Measurements from ENCODE around the gene CEACAM4.
"Not testable (repeated sequence)": the region's sequence is repeated elsewhere in the genome, so short reads cannot be mapped to it uniquely, and the experiment has no call there.

The CEACAM4 gene

DNA sequence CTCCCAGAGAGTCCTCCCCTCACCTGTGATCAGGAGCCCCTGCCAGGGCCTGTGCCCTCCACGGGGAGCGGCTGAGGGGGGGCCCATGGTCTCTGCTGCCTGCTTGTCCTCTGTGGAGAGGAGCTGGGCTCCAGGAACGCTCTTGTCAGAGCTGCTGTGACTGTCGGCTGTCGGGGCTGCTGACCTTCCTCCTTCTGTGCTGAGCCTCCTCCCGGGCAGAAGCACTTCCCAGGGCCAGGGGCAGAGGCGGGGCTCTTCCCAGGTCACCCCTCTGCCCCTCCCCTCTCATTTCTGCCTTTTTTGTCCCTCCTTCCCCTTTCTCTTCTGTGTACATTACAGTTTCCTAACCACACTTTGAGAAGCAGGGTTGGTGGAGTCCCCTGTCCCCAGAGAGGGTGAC, at the start of gene CEACAM4:
Gene CEACAM4, minus strand, starts transcription at position 198 of the 400 bp plus-strand sequence. Its CDS starts 111 bp downstream, at position 87.
- no peak for DNase-seq

DNA sequence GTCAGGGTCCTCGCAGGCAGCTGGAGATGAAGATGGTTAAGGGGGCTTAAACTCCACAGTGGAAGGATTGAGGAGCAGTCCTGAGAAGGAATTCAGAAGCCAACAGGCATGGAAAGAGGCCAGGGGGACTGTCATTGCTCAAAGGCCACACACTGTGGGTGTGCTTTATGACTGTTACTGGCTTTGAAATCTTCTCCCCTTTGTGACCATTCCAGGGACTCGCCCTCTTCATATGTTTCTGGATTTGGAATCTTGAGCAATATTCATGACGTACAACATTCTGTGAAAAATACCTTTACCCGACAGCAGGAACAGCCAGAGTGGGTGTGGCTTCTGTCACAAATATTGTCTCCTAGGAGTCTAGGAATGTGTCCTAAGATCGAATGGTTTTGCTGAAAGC, 44.6 kb upstream of the CEACAM4 start:
- DNase-seq: no peak

DNA sequence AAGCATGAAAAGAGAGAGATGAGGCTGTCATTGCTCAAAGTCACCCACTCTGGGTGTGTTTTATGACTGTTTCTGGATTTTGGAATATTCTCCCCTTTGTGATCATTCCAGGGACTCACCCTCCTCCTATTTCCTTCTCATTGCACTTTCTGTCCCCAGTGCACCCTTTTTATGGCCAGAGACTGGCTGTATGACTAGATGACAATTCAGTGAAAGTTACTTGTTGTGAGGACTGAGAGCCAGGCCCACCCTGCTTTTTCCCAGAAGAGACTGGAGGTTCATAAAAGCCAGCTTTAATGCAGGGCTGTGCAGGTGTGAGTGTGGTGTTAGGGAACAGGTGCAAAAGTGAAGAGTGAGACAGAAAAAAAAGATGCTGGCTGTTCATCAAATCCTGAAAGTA, 43.9 kb upstream of the CEACAM4 start:
- no peak for DNase-seq

DNA sequence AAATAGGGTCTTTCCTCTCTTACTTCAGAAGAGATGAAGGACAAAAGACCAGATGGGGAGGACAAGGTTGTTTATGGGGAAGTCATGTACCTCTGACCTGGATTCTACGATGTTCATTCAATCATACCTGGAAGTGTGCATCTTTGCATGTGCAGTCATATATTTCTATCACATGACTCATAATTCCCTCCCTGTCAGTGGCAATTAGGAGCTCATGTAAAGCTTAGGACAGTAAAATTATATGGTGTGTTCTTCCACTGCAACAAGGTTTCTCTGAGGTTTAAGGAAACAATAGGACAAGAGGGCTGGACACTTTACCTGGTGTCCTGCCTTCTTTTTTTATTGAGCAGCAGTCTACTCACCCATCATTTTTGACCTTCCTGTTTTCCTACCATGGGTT, 41.4 kb upstream of the CEACAM4 start:
- no peak for DNase-seq

DNA sequence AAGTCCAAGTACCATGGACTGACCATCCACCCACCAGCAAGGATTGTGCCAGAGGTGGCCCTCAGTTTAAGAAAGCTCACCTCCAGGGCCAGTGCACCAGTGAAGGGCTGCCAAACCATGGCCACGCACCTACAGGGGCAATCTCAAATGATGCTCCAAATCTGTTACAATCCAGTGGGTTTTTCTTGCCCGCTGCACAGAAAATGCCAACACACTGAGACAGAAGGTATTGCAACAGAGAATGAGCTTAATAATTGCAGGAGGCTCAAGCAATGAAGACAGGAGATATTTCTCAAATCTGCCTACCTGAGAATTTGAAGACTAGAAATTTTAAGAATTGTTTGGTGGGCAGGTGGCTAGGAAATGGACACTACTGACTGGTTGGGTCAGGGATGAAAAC, 39.2 kb upstream of the CEACAM4 start:
- DNase-seq: no peak

DNA sequence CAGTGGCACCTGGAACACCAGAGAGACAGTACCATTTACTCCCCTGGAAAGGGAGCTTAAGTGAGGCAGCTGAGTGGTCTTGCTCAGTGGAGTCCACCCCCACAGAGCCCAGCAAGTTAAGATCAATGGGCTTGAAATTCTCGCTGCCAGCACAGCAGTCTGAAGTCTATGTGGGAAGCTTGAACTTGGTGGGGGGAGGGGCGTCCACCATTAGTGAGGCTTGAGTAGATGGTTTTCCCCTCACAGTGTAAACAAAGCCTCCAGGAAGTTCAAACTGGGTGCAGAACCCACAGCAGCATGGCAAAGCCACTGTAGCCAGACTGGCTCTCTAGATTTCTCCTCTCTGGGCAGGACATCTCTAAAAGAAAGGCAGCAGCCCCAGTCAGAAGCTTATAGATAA, 30.3 kb upstream of the CEACAM4 start:
- no peak for DNase-seq

DNA sequence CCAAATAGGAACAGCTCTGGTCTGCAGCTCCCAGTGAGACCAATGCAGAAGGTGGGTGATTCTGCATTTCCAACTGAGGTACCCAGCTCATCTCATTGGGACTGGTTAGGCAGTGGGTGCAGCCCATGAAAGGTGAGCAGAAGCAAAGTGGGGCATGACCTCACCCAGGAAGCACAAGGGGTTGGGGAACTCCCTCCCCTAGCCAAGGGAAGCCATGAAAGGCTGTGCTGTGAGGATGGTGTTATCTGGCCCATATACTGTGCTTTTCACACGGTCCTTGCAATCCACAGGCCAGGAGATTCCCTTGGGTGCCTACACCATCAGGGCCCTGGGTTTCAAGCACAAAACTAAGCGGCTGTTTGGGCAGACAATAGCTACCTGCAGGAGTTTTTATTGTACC, 29.9 kb upstream of the CEACAM4 start:
- not testable (repeated sequence) for DNase-seq

DNA sequence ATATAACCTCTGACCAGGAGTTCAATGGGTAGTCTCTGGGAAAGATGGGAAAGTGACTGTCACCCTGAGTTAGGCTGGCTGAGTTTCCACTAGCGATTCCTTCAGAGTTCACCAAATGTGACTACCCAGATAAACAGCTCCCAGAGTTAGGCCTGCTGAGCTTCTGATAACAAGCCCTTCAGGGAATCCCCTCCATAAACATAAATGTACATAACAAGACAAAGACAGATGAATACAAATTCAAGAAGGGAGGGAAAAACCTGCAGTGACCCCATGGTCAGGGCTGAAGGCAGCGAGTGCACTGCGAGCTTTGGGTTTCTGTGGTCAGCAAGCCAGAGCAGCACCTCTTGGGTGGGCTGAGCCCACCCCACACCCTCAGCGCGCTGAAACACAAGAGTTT, 25.4 kb upstream of the CEACAM4 start:
- DNase-seq: no peak

DNA sequence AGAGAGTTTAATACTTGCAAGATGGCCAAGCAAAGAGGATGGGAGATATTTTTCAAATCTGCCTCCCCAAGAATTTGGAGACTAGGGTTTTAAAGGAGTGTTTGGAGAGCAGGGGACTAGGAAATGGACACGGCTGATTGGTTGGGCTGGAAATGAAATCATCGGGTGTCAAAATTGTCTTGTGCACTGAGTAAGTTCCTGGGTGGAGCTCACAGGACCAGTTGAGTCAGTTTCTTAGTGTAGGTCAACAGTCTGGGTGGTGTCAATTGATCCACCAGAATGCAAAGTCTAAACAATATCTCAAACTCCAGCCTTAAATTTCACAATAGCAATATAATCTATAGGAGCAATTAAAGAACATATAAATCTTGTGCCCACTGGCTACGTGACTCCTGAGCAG, 23.0 kb upstream of the CEACAM4 start:
- no peak for DNase-seq

DNA sequence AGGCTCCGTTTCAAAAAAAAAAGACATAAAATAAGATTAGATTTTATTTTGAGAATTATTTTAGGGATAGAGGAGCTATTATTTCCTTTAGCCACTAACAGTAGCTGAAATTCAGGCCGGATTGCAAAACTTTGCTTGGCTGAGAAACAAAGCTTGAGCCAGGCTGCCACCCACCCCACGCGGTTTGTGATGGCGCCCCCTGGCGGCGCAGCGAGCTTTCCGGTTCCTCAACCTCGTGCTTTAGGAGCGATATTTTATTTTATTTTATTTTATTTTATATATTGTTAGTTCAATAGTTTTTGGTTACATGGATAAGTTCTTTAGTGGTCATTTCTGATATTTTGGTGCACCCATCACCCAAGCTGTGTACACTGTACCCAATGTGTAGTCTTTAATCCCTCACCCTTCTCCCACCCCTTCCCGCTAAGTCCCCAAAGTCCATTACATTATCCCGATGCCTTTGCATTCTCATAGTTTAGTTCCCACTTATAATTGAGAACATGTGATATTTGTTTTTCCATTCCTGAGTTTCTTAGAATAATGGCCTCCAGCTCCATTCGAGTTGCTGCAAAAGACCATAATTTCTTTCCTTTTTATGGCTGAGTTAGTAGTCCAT, 19.8 kb upstream of the CEACAM4 start:
- peak; percentile 44 for DNase-seq

DNA sequence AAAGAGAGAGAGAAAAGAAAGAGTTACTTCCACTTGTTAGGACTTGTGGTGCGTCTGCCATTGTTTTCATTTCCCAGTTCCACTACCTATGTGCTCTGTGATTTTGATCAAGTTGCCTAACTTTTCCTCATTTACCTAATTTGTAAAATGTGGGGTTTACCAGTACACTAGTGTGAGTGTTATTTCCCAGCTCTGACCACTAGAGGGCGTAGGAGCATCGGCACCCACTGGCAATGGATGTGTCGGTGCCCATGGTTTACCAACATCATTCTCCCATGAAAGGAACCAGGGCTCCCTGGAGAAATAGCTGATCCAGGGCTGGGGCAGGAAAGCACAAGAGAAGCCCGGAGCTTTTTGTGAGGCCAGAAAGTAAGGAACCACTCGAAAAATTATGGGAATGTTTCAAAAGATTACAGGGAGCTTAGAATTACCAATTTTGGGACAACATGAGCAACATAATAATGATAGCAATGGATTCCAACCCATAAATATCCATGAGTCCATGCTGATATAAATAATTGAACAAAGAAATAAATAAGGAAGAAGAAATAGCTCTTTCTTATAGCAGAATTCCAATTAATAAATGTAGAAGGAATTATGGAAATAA, 15.1 kb upstream of the CEACAM4 start:
- peak; percentile 73 for DNase-seq

DNA sequence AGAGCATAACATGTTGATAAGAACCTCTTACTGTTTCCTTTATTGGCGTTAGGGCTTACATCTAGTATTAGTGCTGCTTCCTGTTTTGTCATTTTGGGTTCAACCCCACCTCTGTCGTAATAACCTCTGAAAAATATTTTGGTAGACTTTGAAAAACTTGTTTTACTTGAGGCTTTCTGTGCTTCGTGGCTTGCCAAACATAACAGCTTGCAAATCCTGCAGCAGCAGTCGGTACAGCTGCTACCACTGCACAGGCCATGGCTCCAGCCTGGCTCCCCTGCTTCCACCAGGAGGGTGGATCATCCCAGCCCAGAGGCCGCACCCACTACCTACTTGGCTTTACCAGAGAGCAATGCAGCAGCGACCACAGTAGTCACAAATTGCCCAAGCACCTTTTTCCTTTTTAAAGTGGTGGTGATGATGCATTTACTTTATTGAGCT, 11.8 kb upstream of the CEACAM4 start:
- no peak for DNase-seq

DNA sequence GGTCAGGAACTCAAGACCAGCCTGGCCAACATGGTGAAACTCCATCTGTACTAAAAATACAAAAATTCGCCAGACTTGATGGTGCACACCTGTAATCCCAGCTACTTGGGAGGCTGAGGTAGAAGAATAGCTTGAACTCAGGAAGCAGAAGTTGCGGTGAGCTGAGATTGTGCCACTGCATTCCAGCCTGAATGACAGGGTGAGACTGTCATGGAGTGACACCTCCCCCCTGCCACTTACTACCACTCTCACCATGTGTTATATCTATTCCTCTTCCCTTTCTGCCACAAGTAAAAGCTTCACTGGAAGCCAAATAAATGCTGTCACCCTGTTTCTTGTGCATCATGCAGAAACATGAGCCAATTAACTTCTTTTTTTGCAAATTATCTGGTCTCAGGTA, 10.6 kb upstream of the CEACAM4 start:
- DNase-seq: no peak

DNA sequence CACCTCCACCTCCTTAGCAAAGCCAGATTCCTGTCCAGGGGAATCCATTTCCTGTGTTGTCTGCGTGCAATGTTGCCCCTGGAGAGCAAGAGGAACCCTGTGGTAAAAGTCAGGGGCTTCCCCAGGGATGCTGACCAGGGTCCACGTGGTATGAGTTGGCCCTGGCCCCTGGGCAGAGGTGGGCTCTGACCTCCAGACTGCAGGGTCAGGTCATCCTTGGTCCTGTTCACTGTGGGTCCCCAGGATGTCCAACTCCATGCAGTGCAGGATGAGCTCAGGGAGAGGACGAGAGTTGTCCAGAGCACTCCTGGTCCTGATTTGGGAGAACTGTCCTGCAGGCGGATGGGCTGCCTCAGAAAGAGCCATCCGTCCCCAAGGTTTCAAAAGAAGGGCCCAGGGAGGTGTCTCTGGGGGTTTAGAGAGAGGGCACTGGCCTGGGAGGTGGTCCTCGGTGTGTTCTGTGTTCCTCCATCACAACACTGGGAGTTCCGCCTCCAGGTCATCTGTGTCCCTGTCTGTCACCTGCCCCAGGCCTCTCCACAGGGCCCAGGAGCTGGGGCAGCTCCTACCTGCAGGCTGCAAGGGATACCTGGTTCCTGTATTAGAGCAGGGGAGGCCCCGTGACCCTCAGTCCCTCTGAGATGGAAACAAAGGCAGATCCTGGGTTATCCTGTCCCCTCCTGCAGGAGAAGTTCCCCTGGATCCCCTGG, 1.2 kb upstream of the CEACAM4 start:
- no peak for DNase-seq

DNA sequence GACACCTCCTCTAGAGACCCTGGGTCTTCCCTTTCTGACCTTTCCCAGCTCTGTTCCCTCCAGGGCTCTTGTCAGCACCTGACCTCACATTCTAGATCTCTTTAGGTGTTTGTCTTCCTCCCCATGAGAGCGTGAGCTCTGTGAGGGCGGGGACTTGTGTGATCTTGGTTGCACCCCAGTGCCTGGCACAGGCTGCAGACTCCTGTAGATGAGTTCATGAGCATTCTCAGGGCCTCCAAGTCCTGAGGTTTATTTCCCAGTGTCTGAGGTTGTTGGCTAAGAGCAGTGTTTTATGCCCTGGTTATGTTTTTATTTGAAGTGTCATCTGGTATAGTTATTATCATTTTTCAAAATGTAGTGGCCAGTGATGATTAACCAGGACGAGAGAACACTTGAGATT, 596 bp downstream of the CEACAM4 start:
- no peak for DNase-seq

DNA sequence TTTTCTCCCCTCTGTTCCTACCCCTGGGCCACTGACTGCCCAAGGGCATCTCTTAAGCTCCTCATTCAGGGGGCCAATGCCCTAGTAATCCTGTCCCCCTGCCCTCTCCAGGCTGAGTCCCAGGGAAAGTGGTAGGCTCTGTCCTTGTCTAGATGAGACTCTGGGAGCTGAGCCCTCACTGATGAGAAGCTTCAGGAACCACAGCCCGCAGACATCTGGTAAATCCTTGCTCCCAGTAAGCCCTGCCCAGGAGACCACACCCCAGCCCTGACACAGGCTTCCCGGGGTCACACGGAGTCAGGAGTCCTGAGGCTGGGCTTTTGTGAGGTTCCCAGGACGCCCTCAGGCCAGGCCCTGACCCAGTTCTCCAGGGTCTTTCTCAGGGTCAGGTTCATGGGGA, 1.9 kb downstream of the CEACAM4 start:
- DNase-seq: no peak

DNA sequence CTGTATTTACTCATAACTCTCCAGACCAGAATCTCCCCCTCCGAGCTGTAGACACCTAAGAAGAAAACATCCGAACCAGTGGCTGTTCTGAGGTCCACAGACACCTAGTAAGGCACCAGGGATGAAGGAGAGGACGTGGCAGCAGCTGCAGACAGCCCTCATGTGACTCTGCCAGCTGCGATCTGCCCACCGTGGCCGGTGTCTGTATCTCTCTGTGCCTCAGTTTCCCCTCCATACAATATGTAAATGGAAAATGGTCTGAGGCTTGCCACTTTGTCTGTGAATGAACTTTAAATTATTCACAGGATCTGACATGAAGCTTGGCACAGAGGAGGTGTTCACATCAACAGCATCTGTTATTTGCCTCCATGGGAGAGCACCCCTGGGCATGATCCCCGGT, 2.4 kb downstream of the CEACAM4 start:
- DNase-seq: no peak

DNA sequence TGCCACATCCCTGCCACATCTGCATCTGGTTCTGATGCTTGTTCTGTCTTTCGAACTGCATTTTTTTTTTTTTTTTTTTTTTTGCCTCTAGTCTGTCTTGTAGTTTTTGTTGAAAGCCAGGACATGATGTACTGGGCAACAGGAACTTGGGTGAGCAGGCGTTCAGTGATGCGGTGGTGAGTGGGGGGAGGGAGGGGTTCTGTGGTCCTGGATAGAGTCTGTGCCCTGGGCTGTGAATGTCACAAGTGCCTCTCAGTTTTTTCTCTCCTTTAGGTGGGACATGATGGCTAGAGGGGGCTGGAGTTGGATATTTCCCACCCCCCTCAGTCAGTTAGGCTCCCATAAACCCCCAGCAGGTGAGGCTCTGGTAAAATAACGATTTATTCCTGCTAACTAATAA, 3.5 kb downstream of the CEACAM4 start:
- no peak for DNase-seq

DNA sequence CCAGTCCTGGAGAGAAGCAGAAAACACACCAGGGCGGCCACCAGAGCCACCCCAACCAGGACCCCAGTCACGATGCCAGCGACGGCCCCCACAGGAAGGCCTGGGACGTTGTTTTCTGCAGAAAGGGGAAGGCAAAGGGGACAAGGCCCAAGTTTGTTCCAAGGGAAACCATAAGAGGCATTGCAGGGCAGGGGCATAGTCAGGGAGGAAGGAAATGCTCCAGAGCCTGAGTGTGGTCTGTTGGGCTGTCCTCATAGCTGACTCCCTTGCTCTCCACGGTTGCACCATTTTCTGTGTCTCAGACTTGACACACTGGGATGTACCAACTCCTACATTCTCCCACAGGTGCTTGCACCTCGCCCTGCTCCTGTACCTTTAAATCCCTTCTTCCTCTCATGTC, 5.2 kb downstream of the CEACAM4 start:
- DNase-seq: no peak

DNA sequence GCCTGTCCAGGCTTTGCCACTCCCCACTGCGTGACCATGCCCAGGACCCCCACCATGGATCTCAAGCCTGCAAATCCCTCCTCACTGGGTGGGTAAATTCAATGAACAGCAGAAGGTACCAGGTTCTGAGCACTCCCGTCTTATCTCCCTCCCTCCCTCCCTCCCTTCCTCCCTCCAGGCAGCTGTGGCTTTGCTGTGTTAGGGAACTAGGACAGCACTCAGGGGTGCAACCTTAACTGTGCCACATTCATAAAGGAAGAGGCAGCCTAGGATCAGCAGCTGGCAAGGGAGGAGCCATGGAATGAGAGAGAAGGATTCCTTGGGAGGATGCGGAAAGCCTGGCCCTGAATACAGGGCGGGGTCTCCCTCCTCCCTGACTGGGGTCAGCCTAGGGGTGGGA, 5.6 kb downstream of the CEACAM4 start:
- no peak for DNase-seq

DNA sequence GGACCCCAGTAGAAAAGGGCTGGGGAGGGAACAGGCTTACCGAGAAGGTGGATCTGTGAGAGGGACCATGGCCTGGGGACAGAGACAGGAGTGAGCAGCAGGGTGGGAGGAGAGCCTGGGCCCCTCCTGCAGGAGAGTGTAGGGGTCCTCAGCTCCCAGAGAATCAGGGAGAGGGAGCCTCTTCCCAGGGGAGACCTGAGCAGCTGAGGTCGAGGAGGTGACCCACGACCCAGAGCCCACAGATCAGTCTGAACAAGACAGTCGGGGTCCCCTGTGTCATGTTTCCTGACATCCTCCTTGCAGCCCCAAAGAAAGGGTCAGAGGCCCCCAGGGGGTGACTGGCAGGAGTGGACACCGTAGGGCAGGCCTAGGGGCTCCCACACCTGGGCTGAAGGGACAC, 6.7 kb downstream of the CEACAM4 start:
- DNase-seq: no peak

DNA sequence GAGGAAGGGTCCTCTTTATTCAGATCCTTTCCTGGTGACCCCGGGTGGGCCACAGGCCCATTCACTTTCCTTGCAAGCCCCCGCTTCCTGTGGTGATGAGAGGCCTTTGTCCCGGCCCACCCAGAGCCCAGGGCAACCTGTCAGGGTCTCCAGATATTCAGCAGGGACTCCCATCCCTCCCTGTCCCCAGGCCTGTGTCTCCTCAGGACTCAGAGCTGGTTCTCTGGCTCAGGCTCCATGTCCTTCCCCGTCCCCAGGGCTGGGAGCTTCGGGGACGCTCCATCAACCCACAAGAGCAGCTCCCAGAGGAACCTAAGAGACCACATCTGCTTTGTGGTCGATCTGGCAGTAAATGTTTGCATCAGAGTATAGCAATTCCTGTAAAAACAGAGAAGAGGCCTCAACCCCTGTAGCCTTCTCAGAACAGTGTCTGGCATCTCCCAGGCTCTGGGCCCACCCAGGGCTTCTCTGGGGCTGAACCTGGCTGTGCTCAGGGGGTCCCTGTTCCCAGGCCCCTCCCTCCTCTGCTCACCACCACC, 7.8 kb downstream of the CEACAM4 start:
- no peak for DNase-seq

DNA sequence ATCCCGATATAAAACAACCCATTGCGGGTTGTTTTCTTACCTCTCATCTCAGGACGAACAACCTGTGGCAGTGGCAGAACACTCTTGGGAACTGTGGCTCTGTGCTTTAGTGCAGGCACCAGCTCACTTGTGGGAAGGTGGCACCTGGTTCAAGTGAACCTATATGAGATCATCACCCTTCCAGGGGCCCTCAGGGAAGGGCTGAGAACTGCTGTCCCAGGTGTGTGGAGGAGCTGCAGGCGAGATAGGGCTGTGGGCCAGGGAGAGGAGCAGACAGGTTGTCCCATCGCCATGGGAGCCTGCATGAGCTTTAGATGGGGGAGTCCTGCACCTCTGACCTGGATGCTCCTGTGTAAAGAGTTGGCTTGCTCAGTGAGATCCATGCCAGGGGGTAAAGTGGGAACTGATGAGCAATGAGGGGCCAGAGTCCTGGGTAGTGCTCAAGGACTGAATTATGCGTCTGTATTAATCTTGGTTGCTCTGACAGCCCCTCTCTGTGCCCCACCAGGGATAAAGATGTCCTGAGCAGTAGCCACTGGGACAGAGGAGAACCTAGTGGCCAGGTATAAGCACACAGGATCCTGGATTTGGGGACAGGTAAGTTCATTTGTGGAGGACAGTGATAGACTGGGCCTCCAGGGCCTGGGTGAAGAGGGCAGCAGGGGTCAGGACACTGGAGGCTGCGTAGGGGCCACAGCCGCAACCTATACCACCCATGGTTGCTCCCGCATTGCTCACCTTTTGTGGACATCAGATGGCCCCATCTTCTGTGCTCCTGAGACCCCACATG, 8.7 kb downstream of the CEACAM4 start:
- no peak for DNase-seq

All from activated CD4-positive, alpha-beta T cell treated with anti-CD3 and anti-CD28 coated beads, Interleukin-2, amount 50 U/mL, for 16 hours (primary cell).